IMR-90 (cell line): ENCODE results near the gene MAP4. TPM values are rescaled to one million over a fixed set of nuclear protein-coding genes. Genes with fewer than 3 reads are reported as not detected.

Experiments used
- ATAC-seq: fragments of 200-7000 bp; cut with Tn5 transposase; 2 replicates; pipeline ENCODE4 v1.9.1; 2020; ENCODE audit warnings: low read depth, mild to moderate bottlenecking, moderate library complexity
- BruUV-seq: library from RNA; stranded (reverse); fragments of 400-500 nt; replicated peaks from 2 replicates; lab custom pipeline; 2021; lab: Mats Ljungman, UMichigan
- CTCF ChIA-PET: fragments of 300-600 bp; formaldehyde crosslinking; extraction: SDS; loops from one replicate; lab custom pipeline; 2021; ENCODE audit warnings: antibody characterized with exemption; lab: Yijun Ruan, JAX
- POLR2A ChIA-PET: fragments of 300-600 bp; sonication (Branson Sonifier 250); formaldehyde crosslinking; loops from one replicate; lab custom pipeline; 2022; ENCODE audit warnings: antibody characterized with exemption; ENCODE audit not compliant: unreplicated experiment; lab: Charles Lee
- DNase-seq: peaks from one replicate; pipeline ENCODE4 v3.0.0; 2013
- H2AFZ ChIP-seq: replicated peaks from 2 replicates; pipeline ENCODE3; 2013; ENCODE audit warnings: low read length, mild to moderate bottlenecking; ENCODE audit not compliant: poor library complexity
- H2AK5ac ChIP-seq: 2 replicates; pipeline ENCODE4 v1.6.1; 2013; ENCODE audit warnings: low read depth, low read length, inconsistent platforms
- H2AK9ac ChIP-seq: replicated peaks from 2 replicates; pipeline ENCODE3; 2013; ENCODE audit warnings: mild to moderate bottlenecking, low read depth, low read length, moderate library complexity; ENCODE audit not compliant: poor library complexity
- H2BK120ac ChIP-seq: 2 replicates; pipeline ENCODE4 v1.6.1; 2013; ENCODE audit warnings: low read depth, low read length, inconsistent platforms
- H2BK15ac ChIP-seq: 3 replicates; pipeline ENCODE4 v1.6.1; 2013; ENCODE audit warnings: low read depth, low read length, inconsistent platforms
- H2BK20ac ChIP-seq: 2 replicates; pipeline ENCODE4 v1.6.1; 2013; ENCODE audit warnings: low read depth, mild to moderate bottlenecking, inconsistent platforms, low read length, moderate library complexity
- H2BK5ac ChIP-seq: 2 replicates; pipeline ENCODE4 v1.6.1; 2013; ENCODE audit warnings: mild to moderate bottlenecking, low read depth, low read length, inconsistent platforms; ENCODE audit not compliant: poor library complexity, severe bottlenecking
- H3K14ac ChIP-seq: replicated peaks from 2 replicates; pipeline ENCODE4 v1.6.1; 2013; ENCODE audit warnings: low read depth, low read length, inconsistent platforms
- H3K18ac ChIP-seq: 2 replicates; pipeline ENCODE4 v1.6.1; 2013; ENCODE audit warnings: low read depth, low read length, control low read depth
- H3K23ac ChIP-seq: 2 replicates; pipeline ENCODE4 v1.6.1; 2013; ENCODE audit warnings: low read depth, low read length, inconsistent platforms
- H3K27ac ChIP-seq: 2 replicates; pipeline ENCODE4 v1.5.1; 2013; ENCODE audit warnings: mild to moderate bottlenecking, control low read depth, low read length; ENCODE audit not compliant: insufficient read depth
- H3K27me3 ChIP-seq: 2 replicates; pipeline ENCODE4 v1.6.1; 2013; ENCODE audit warnings: low read length; ENCODE audit not compliant: control insufficient read depth, insufficient read depth
- H3K36me3 ChIP-seq: 2 replicates; pipeline ENCODE4 v1.6.1; 2013; ENCODE audit warnings: low read length, mixed read lengths; ENCODE audit not compliant: control insufficient read depth, insufficient read depth
- H3K4ac ChIP-seq: 2 replicates; pipeline ENCODE4 v1.6.1; 2013; ENCODE audit warnings: low read depth, low read length, inconsistent platforms
- H3K4me1 ChIP-seq: 2 replicates; pipeline ENCODE4 v1.6.1; 2013; ENCODE audit warnings: low read length, mixed read lengths; ENCODE audit not compliant: control insufficient read depth, insufficient read depth
- H3K4me2 ChIP-seq: 2 replicates; pipeline ENCODE4 v1.6.1; 2013; ENCODE audit warnings: low read depth, mild to moderate bottlenecking, control low read depth, low read length, moderate library complexity
- H3K4me3 ChIP-seq: 2 replicates; pipeline ENCODE4 v1.5.1; 2013; ENCODE audit warnings: low read depth, mild to moderate bottlenecking, control low read depth, low read length, moderate library complexity; ENCODE audit not compliant: insufficient read depth
- H3K56ac ChIP-seq: 2 replicates; pipeline ENCODE4 v1.6.1; 2013; ENCODE audit warnings: low read length, inconsistent platforms; ENCODE audit not compliant: insufficient read depth; ENCODE audit errors: extremely low read depth
- H3K79me1 ChIP-seq, 2 experiments: 2 replicates each; pipeline ENCODE4 v1.6.1; 2013; ENCODE audit warnings: low read length in 2 of 2, inconsistent platforms in 1 of 2, low read depth in 1 of 2
- H3K9ac ChIP-seq: 2 replicates; pipeline ENCODE4 v1.6.1; 2013; ENCODE audit warnings: low read depth, low read length, control low read depth
- H3K9me1 ChIP-seq: 2 replicates; pipeline ENCODE4 v1.6.1; 2013; ENCODE audit warnings: low read length, inconsistent platforms; ENCODE audit not compliant: insufficient read depth
- H3K9me3 ChIP-seq: 2 replicates; pipeline ENCODE4 v1.6.1; 2013; ENCODE audit warnings: low read length; ENCODE audit not compliant: control insufficient read depth, insufficient read depth
- H4K20me1 ChIP-seq: 2 replicates; pipeline ENCODE4 v1.6.1; 2013; ENCODE audit warnings: low read length, inconsistent platforms; ENCODE audit not compliant: insufficient read depth
- H4K5ac ChIP-seq: 2 replicates; pipeline ENCODE4 v1.6.1; 2013; ENCODE audit warnings: mild to moderate bottlenecking, low read depth, low read length, control low read depth
- H4K8ac ChIP-seq, 2 experiments: 2 replicates each; pipeline ENCODE4 v1.6.1; 2013; ENCODE audit warnings: low read depth in 2 of 2, low read length in 2 of 2, control low read depth in 1 of 2, inconsistent platforms in 1 of 2
- H4K91ac ChIP-seq: 2 replicates; pipeline ENCODE4 v1.6.1; 2013; ENCODE audit warnings: low read depth, low read length, inconsistent platforms; ENCODE audit not compliant: insufficient read depth
- BHLHE40 ChIP-seq: fragments of 150-350 bp; IDR thresholded peaks from 2 replicates; pipeline ENCODE4 v1.6.1; 2016; ENCODE audit warnings: mild to moderate bottlenecking, low read depth, low read length
- CEBPB ChIP-seq: IDR thresholded peaks from 2 replicates; pipeline ENCODE4 v1.6.1; 2012; ENCODE audit warnings: low read depth, low read length, improper control_type of control experiment
- CTCF ChIP-seq: conservative IDR thresholded peaks from 2 replicates; pipeline ENCODE4 v1.5.1; 2012; ENCODE audit warnings: mild to moderate bottlenecking, low read depth, low read length, improper control_type of control experiment
- ELK1 ChIP-seq: fragments of 150-350 bp; IDR thresholded peaks from 2 replicates; pipeline ENCODE4 v1.6.1; 2016; ENCODE audit warnings: low read depth, mild to moderate bottlenecking, low read length, moderate library complexity, borderline replicate concordance
- MAFK ChIP-seq: IDR thresholded peaks from 2 replicates; pipeline ENCODE4 v1.6.1; 2012; ENCODE audit warnings: low read depth, low read length, improper control_type of control experiment
- NFE2L2 ChIP-seq: fragments of 150-350 bp; IDR thresholded peaks from 2 replicates; pipeline ENCODE4 v1.6.1; 2016; ENCODE audit warnings: low read depth, mild to moderate bottlenecking, low read length
- POLR2A ChIP-seq: IDR thresholded peaks from 2 replicates; pipeline ENCODE4 v1.6.1; 2012; ENCODE audit warnings: mild to moderate bottlenecking, low read depth, low read length
- RAD21 ChIP-seq: IDR thresholded peaks from 2 replicates; pipeline ENCODE4 v1.6.1; 2012; ENCODE audit warnings: low read length, improper control_type of control experiment
- RCOR1 ChIP-seq: IDR thresholded peaks from 2 replicates; pipeline ENCODE4 v1.6.1; 2012; ENCODE audit warnings: mild to moderate bottlenecking, low read length, improper control_type of control experiment; ENCODE audit not compliant: insufficient replicate concordance
- SMC3 ChIP-seq: fragments of 150-350 bp; IDR thresholded peaks from 2 replicates; pipeline ENCODE4 v1.6.1; 2016; ENCODE audit warnings: low read depth, mild to moderate bottlenecking, antibody characterized with exemption, low read length, moderate library complexity
- WGBS, 2 experiments: methylation state at CpG; one replicate each; pipeline versions ENCODE4 v1.1.5 to v1.1.7; 2013; ENCODE audit warnings: missing lambda C conversion rate in 2 of 2; ENCODE audit not compliant: insufficient read length in 1 of 2; ENCODE audit errors: extremely low coverage in 2 of 2; 5-methylcytosine and 5-hydroxymethylcytosine counted together
- dilution Hi-C: fragments of 300-500 bp; cut with HindIII; formaldehyde crosslinking; loops from one replicate; pipeline ENCODE4 v1.14.3; 2018; ENCODE audit warnings: low sequenced_read_pairs; ENCODE audit not compliant: unreplicated experiment
- in situ Hi-C: fragments of 300-500 bp; cut with MboI; formaldehyde crosslinking; loops from 3 replicates; pipeline ENCODE4 v1.14.3; 2019; ENCODE audit warnings: low sequenced_read_pairs, inconsistent platforms, mixed read lengths
- intact Hi-C: fragments of 100-400 bp; cut with micrococcal nuclease; formaldehyde crosslinking; loops from 2 replicates; pipeline ENCODE4 v1.10.0; 2022
- polyA plus RNA-seq, 3 experiments: library from polyadenylated mRNA; depleted of rRNA; stranded (reverse); fragments of >200 nt; gene quantifications; 2 replicates each; pipeline ENCODE4 v1.2.3, GENCODE V29; 2012; ENCODE audit warnings: low replicate concordance in 1 of 3
- total RNA-seq: library from RNA; depleted of rRNA; stranded (reverse); fragments of >200 nt; gene quantifications from 2 replicates; pipeline ENCODE4 v1.2.3, GENCODE V29; 2012
- TF ChIP-seq, protein P1 (sequence below): fragments of 150-350 bp; IDR thresholded peaks from 2 replicates; pipeline ENCODE4 v1.6.1; 2017; ENCODE audit warnings: mild to moderate bottlenecking, antibody characterized with exemption, low read length, low read depth

MAP4 gene
- total and polyA plus RNA-seq, 2 of the 4 experiments (the other 2 are of a cell fraction): 87.8 to 216 TPM

- POLR2A ChIA-PET: no interaction called here
- Histone ChIP-seq H2AFZ (no peak overlapping the region), H4K20me1 (peaks cover 7% of the 10 kb centered on the region; the same call in 1 of the 2 replicates), H3K9ac (no peak overlapping the region), H3K36me3 (peaks cover 35% of the 10 kb centered on the region), H2BK20ac (no peak overlapping the region), H4K5ac (no peak overlapping the region), H3K79me1 (peaks cover 30 to 63% of the 10 kb centered on the region in 2 experiments), H4K91ac (no peak overlapping the region), H3K14ac (no peak overlapping the region), H3K9me3 (no peaks in the 10 kb centered on the region), H2AK5ac (no peak overlapping the region), H3K23ac (no peak overlapping the region), H3K4me1 (no peaks in the 10 kb centered on the region), H3K18ac (no peak overlapping the region), H3K4me3 (no peak overlapping the region), H3K4ac (no peak overlapping the region), H4K8ac (no peak overlapping the region), H3K9me1 (peaks cover 9% of the 10 kb centered on the region), H3K56ac (no peak overlapping the region), H2AK9ac (no peak overlapping the region), H2BK15ac (no peak overlapping the region), H2BK5ac (no peak overlapping the region), H2BK120ac (no peak overlapping the region), H3K27me3 (no peaks in the 10 kb centered on the region), H3K4me2 (no peak overlapping the region), H3K27ac (no peak overlapping the region)
- intact Hi-C loops (no loop called here), dilution Hi-C loops (no loop called here), in situ Hi-C loops (no loop called here)
- ATAC-seq: no peak
- BruUV-seq: no TSS peak
- TF ChIP-seq POLR2A: no peak
- no peak for TF ChIP-seq BHLHE40
- no peak for TF ChIP-seq RCOR1
- TF ChIP-seq SMC3: no peak
- TF ChIP-seq CEBPB: no peak
- TF ChIP-seq ELK1: no peak
- TF ChIP-seq NFE2L2: no peak
- TF ChIP-seq, protein P1, sequence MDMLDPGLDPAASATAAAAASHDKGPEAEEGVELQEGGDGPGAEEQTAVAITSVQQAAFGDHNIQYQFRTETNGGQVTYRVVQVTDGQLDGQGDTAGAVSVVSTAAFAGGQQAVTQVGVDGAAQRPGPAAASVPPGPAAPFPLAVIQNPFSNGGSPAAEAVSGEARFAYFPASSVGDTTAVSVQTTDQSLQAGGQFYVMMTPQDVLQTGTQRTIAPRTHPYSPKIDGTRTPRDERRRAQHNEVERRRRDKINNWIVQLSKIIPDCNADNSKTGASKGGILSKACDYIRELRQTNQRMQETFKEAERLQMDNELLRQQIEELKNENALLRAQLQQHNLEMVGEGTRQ: no peak
- no peak for TF ChIP-seq MAFK
- no peak for TF ChIP-seq CTCF
- no peak for TF ChIP-seq RAD21
- WGBS, 2 experiments: no CpG with 5 or more reads among the region's 3 CpGs
- CTCF ChIA-PET: no interaction called here
- no peak for DNase-seq
Measured at GRCh38 chr3:47896736-47897135, 119.5 kb downstream of the MAP4 start.
